Tibial artery (tissue), 4 donors: Measurements from ENCODE around the gene ERVFRD-1.

Experiments used
- DNase-seq, 2 donors: peaks; one replicate each; pipeline ENCODE4 v3.0.0-alpha.2; 2019
- H3K27ac ChIP-seq, 2 donors: fragments of 200-600 bp; sonication (generic) in 1 of 2; 1 replicate in 1 of 2; 2 replicates in 1 of 2; pipeline ENCODE4 v1.5.1; 2018 to 2019; ENCODE audit warnings: mild to moderate bottlenecking in 1 of 2
- H3K27me3 ChIP-seq, 2 donors: fragments of 200-600 bp; sonication (generic) in 1 of 2; one replicate each; pipeline versions ENCODE4 v1.5.1 to v1.6.0; 2016 to 2019
- H3K36me3 ChIP-seq, 3 donors: fragments of 200-600 bp; sonication (generic) in 2 of 3; one replicate each; pipeline ENCODE4 v1.5.1; 2016 to 2019; ENCODE audit warnings: mild to moderate bottlenecking in 2 of 3
- H3K4me1 ChIP-seq, 4 donors: fragments of 200-600 bp; sonication (generic) in 2 of 4; 1 replicate in 3 of 4; 2 replicates in 1 of 4; pipeline ENCODE4 v1.5.1; 2016 to 2019
- H3K4me3 ChIP-seq, 2 donors: fragments of 200-600 bp; sonication (generic) in 1 of 2; 1 replicate in 1 of 2; 2 replicates in 1 of 2; pipeline ENCODE4 v1.5.1; 2018 to 2019; ENCODE audit warnings: mild to moderate bottlenecking in 2 of 2
- H3K9me3 ChIP-seq, 3 donors: fragments of 200-600 bp; sonication (generic) in 1 of 3; one replicate each; pipeline ENCODE4 v1.5.1; 2016 to 2019
- CTCF ChIP-seq, 2 experiments: fragments of 200-600 bp in 1 of 2; fragments of 450-650 bp in 1 of 2; IDR thresholded peaks; one replicate each; pipeline ENCODE4 v1.5.1; 2017 to 2019; ENCODE audit warnings: antibody characterized with exemption in 2 of 2, mild to moderate bottlenecking in 1 of 2, moderate library complexity in 1 of 2
- intact Hi-C: fragments of 100-400 bp; cut with DNase I; formaldehyde crosslinking; loops from one replicate; pipeline ENCODE4 v1.15.0; 2023; ENCODE audit warnings: low total_unique reads

The ERVFRD-1 gene

GRCh38 chr6:11085758-11086435, 25.6 kb downstream of the ERVFRD-1 start:
- DNase-seq = no peak
- Histone ChIP-seq H3K27ac (no peak overlapping the region), H3K27me3 (no peaks in the 10 kb centered on the region), H3K36me3 (no peaks in the 10 kb centered on the region), H3K4me1 (no peaks in the 10 kb centered on the region), H3K9me3 (no peaks in the 10 kb centered on the region), H3K4me3 (no peak overlapping the region)
- no peak for TF ChIP-seq CTCF (IDR thresholded peaks at IDR 0.05)
- intact Hi-C loops = no loop called here

GRCh38 chr6:11083956-11084355, 27.6 kb downstream of the ERVFRD-1 start:
- Histone ChIP-seq H3K36me3 (no peaks in the 10 kb centered on the region), H3K27me3 (no peaks in the 10 kb centered on the region), H3K27ac (no peak overlapping the region), H3K4me1 (no peaks in the 10 kb centered on the region), H3K9me3 (no peaks in the 10 kb centered on the region), H3K4me3 (no peak overlapping the region)
- DNase-seq = no peak
- TF ChIP-seq CTCF (IDR thresholded peaks at IDR 0.05) = no peak
- intact Hi-C loops = no loop called here

- no peak for TF ChIP-seq CTCF (IDR thresholded peaks at IDR 0.05)
- H3K27me3 ChIP-seq = no peaks in the 10 kb centered on the region
- H3K36me3 ChIP-seq = no peaks in the 10 kb centered on the region
- H3K4me3 ChIP-seq = no peak overlapping the region
- H3K27ac ChIP-seq = no peak overlapping the region
- H3K9me3 ChIP-seq = no peaks in the 10 kb centered on the region
- no peaks in the 10 kb centered on the region for H3K4me1 ChIP-seq
- DNase-seq = no peak
- intact Hi-C loops = no loop called here
Observed at GRCh38 chr6:11083491-11083890, 28.0 kb downstream of the ERVFRD-1 start.

GRCh38 chr6:11080296-11080695, 31.2 kb downstream of the ERVFRD-1 start:
- DNase-seq = no peak
- H3K36me3 ChIP-seq = no peaks in the 10 kb centered on the region
- H3K9me3 ChIP-seq = no peaks in the 10 kb centered on the region
- H3K27ac ChIP-seq = no peak overlapping the region
- TF ChIP-seq CTCF (IDR thresholded peaks at IDR 0.05) = no peak
- no peaks in the 10 kb centered on the region for H3K27me3 ChIP-seq
- H3K4me3 ChIP-seq = no peak overlapping the region
- H3K4me1 ChIP-seq = no peaks in the 10 kb centered on the region
- intact Hi-C loops = no loop called here

GRCh38 chr6:11078266-11078665, 33.3 kb downstream of the ERVFRD-1 start:
- H3K9me3 ChIP-seq = no peaks in the 10 kb centered on the region
- no peaks in the 10 kb centered on the region for H3K36me3 ChIP-seq
- H3K4me3 ChIP-seq = no peak overlapping the region
- intact Hi-C loops = no loop called here
- DNase-seq = no peak
- no peak overlapping the region for H3K27ac ChIP-seq
- no peaks in the 10 kb centered on the region for H3K4me1 ChIP-seq
- TF ChIP-seq CTCF (IDR thresholded peaks at IDR 0.05) = no peak
- H3K27me3 ChIP-seq = no peaks in the 10 kb centered on the region

GRCh38 chr6:11076540-11076939, 35.0 kb downstream of the ERVFRD-1 start:
- intact Hi-C loops = no loop called here
- DNase-seq = no peak
- H3K36me3 ChIP-seq = no peaks in the 10 kb centered on the region
- TF ChIP-seq CTCF (IDR thresholded peaks at IDR 0.05) = no peak
- no peak overlapping the region for H3K4me3 ChIP-seq
- no peaks in the 10 kb centered on the region for H3K4me1 ChIP-seq
- no peaks in the 10 kb centered on the region for H3K9me3 ChIP-seq
- no peak overlapping the region for H3K27ac ChIP-seq
- no peaks in the 10 kb centered on the region for H3K27me3 ChIP-seq
